Measurements from ENCODE around the gene RASSF6. TPM values are rescaled to one million over a fixed set of nuclear protein-coding genes. Genes with fewer than 3 reads are reported as not detected.
A peak's percentile ranks its signal among the peaks of the same experiment; 100 is the strongest.
"Not testable (repeated sequence)": the region's sequence is repeated elsewhere in the genome, so short reads cannot be mapped to it uniquely, and the experiment has no call there.

Gene RASSF6
- not detected in 2 replicates for total RNA-seq (2014; rRNA removed; shearing (Covaris generic))

- no peak for DNase-seq (ENCODE audit: low read depth)
Measured at GRCh38 chr4:73620115-73620792, at the start of gene RASSF6. TSS of gene RASSF6 (minus strand) at chr4:73620436. CDS start at chr4:73611795, 8,641 bp downstream.

DNA sequence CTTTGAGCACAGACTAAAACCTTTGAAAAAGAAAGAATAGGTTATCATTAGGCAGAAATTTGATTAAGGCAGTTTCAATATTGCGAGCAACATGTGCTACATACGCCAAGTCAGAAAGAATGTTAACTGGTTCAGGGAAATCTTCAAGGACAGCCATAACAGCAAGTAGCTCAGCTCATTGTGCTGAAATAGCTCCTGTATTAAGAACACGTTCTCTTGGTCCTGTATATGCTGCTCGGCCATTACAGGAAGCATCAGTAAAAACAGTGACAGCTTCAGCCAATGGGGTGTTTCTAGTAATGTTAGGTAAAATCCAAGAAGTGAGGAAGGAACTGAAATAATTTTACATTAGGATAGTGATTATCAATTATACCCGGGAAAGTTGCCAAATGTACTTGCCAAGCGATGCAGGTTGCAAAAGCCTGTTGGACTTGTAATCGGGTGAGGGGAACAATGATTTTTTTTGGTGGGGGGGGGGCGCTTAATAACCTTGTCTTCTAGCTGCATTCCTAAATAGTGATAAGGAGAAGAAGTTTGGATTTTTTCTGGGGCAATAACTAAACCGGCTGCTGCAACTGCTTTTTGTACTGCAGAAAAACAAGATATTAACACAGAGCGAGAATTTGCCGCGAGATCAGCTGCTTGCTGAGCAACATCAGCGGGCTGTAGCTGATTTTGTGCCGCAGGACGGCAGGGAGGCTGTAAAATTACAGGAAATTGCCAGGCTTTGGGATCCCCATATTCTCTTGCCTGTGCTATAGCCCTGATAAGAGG lies 49.4 kb upstream of the RASSF6 start:
- DNase-seq (ENCODE audit: low read depth) = no peak

- DNase-seq (ENCODE audit: low read depth) = peak; percentile 21
Measured at GRCh38 chr4:73668782-73669201, 48.6 kb upstream of the RASSF6 start.

DNA sequence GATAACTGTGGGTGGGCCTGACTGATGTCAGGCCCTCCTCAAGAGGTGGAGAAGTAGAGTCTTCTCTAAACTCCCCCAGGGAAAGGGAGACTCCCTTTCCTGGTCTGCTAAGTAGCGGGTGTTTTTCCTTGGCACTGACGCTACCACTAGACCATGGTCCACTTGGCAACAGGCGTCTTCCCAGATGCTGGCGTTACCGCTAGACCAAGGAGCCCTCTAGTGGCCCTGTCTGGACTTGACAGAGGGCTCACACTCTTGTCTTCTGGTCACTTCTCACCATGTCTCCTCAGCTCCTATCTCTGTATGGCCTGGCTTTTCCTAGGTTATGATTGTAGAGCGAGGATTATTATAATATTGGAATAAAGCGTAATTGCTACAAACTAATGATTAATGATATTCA lies 45.7 kb upstream of the RASSF6 start:
- not testable (repeated sequence) for DNase-seq (ENCODE audit: low read depth)

GRCh38 chr4:73664470-73664869 lies 44.2 kb upstream of the RASSF6 start:
- no peak for DNase-seq (ENCODE audit: low read depth)

DNA sequence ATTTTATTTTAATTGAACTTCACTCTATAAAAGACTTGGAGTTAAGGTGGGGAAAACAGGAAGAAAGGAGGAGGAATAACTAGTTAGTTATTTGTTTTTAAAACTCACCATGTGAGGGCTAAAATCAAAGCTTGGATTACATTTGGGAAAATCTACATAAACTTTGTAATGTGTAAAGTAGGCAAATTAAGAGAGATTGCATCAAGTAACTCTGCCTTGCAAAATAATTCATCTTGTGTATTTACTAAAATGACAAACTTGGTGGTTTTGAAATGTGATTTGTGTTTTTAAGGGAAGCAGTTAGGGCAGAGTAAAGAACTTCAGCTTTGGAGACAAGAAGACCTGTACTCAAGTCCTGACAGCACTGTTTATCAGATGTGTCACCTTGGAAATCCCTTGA lies 43.3 kb upstream of the RASSF6 start:
- DNase-seq (ENCODE audit: low read depth) = no peak

DNA sequence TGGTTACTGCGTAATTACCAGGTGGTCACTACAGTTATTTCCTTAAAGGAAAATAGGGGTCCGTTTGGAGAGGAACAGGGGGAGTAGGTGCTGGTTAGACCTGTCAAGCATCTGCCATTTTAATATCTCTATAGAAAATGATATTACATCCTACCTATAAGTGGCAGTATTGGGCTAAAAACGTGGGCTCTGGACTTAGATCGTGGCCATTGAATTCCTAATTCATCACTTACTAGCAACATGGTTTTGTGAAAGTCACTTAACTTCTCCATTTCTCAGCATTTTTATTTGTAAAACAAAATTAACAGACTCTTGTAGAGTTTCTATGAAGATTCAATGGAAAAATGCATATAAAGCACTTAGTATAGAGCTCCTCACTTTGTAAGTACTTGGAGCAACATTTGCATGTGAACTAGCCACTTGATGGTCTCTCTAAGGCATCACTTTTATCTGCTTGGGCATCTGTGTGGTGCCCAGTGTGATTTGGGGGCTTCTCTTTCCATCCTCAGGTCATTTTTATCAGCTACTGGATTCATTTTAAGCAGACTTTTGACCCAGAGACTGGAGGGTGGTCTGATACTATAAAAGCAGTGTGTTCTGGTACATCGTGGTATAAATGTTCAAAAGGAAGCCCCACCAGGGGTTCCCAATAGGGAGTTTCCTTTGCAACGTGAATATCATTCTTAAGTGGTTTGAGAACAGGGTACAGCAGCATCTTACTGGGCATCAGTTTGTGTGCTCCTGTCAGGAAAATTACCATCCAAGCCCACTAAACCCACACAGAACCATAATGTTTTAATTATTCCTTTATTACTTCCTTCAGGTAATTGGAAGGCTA lies 42.7 kb upstream of the RASSF6 start:
- DNase-seq (ENCODE audit: low read depth) = peak; percentile 36

DNA sequence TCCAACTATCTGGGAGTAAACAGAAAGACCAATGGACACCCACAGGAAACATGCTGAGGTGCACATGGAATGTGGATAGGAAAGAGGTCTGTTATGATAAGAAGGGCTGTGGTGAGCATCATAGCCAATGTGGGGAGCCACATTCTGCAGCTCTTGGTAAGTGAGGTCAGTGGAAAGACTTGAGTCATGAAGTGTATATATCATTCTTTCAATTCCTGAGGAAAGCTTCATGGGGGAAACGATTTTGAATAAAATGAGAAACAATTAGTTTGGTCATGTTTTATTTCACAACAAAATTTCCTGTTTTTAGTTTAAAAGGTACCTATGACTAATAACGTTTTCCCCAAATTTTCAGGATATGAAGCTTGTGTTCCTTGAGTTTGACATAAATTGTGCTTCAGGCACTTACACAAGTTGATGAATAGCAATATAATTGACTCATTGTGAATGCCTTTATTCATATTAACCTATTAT lies 41.4 kb upstream of the RASSF6 start:
- DNase-seq (ENCODE audit: low read depth) = peak; percentile 91

DNA sequence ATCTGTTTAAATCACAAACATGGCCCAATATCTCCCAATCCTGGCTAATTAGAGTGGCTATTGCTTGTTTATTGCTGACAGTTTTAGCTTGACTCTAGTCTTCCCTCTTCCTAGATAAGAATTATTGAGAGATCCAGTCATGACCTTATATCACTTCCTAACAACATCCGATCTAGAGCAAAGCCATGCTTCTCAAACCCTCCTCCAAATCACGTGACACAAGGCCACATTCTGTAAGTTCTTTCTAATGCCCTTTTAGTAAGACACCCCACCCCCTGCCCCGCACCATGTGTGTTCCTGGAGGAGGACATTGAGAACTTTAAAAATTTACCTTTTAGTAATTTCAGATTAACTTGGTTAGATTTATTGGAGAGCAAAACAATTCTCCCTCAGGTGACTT lies 40.6 kb upstream of the RASSF6 start:
- no peak for DNase-seq (ENCODE audit: low read depth)

DNA sequence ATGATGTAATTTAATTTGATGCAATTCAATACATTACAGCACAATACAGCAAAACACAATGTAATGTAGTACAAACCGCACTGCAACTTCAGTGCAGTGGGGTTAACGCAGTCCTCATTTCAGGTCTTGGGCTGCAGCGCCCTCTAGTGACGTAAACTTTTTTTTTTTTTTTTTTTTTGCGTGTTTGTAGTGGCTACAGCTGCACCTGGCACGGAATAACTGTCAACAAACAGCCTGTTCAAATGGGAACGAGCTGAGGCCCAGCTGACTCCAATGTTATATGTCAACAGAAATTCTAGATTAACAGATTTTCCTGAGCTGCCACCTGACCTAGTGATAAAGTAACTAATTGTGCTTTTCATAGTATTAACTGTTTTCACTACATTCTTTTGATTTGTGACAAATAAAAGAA lies 33.5 kb upstream of the RASSF6 start:
- DNase-seq (ENCODE audit: low read depth) = peak; percentile 13

- DNase-seq (ENCODE audit: low read depth) = no peak
Measured at GRCh38 chr4:73650250-73650649, 30.0 kb upstream of the RASSF6 start.

DNA sequence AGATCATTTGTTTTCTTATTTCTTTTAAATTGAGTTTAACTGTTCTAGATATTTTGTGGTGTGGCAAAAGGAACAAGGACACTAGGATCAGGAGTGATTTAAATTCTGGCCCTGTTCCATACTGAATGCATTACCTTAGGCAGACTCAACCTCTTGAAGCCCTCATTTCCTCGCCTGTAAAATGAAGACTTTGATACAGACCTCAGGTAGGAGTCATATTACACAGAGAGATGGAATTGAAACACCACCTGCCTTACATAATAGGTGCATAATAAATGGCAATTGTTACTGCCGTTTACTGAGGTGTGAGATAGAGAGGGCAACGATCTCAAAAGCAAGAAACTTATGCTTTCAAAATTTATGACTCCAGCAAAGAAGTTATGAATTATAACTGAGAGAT lies 28.2 kb upstream of the RASSF6 start:
- DNase-seq (ENCODE audit: low read depth) = no peak

DNA sequence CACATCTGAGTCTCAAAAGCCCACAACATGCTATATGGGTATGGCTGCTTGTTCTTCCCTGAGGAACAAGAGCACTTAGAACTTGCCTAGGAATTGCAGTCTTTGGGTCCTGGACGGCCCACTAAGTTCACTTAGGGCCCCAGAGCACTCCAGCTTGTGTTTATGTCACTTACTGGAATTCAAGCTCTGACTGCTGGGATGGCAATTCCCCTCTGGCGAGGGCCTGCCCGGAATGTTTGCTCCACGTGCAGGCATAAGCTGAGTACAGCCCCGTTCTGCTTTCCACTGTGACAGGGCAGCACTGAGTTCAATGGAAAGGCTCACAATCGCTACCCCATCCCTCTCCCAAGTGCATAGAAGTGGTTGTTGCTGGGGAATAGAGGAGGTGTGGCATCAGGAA lies 25.9 kb upstream of the RASSF6 start:
- no peak for DNase-seq (ENCODE audit: low read depth)

DNA sequence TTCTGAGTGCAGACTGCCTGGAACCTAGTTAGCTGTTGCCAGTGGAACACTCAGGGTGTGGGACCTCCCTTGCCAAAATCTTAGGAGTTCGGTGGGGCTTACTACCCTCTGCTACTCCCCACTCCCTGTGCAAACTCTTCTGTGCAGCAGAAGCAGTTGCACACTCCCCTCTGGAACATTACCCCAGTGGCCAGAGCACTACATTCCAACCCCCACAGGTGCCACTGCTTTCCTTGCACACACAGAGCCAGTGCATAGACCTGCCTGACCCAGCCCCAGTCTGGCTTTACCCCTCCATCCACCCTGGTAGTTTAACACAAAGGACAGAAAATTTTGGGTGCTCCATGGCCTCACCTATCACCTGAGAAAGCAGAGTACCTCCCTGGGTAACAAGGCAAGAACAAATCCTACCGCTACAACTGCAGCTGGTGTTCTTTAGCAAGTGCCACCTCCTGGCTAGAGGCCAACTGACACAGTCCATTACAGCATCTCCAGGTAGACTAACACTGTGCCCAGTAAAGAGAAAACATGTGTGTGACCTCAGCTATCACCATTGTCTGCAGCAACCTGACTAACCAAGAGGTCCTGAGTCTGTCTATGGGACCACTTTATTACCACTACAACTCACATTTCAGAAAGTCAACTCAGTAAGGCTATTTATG lies 11.5 kb upstream of the RASSF6 start:
- no peak for DNase-seq (ENCODE audit: low read depth)

DNA sequence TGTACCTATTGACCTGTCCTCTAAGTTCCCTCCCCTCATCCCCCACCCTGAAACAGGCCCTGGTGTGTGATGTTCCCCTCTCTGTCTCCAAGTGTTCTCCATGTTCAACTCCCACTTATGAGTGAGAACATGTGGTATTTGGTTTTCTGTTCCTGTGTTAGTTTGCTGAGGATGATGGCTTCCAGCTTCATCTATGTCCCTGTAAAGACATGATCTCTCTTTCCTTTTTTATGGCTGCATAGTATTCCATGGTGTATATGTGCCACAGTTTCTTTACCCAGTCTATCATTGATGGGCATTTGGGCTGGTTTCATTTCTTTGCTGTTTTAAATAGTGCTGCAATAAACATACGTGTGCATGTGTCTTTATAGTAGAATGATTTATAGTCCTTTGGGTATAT lies 8.6 kb upstream of the RASSF6 start:
- not testable (repeated sequence) for DNase-seq (ENCODE audit: low read depth)

GRCh38 chr4:73621357-73621756 lies 1.1 kb upstream of the RASSF6 start:
- DNase-seq (ENCODE audit: low read depth) = no peak

DNA sequence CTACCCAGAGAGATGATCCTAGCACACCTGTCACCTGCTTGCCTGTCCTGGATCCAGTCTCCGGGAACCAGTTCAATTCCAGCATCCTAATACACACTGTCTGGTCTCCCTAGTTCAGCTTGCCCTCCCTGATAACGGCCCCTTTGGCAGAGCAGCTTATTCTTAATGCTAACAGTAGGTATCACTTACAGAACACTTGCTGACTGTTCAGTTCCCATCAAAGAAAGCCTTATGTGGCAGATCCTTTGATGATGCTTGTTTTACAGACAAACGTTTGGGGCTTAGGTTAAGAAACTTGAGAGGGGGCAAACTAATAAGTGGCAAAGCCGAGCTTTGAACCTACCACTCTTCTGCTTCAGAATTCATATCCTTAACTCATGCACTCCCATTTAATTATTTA lies 890 bp downstream of the RASSF6 start:
- DNase-seq (ENCODE audit: low read depth) = no peak

DNA sequence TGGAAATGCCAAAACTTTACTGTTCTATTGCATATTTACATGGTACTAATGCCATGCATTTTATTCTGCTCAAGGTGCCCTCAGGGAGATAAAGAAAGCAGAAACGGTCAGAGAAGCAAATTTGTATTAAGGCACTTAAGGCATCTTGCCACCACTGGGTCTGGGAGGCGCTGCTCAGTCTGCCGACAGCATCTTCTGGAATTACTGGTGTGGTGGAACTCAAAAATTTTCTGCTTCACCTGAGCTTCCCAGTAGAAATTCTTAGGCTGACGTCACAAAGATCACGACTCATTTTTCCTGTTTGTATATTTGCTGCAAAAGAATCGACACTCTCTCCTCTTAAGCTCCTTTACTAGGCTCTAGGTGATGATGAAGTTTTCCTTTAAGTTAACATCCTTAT lies 3.0 kb downstream of the RASSF6 start:
- DNase-seq (ENCODE audit: low read depth) = no peak

GRCh38 chr4:73615613-73616012 lies 4.6 kb downstream of the RASSF6 start:
- no peak for DNase-seq (ENCODE audit: low read depth)

DNA sequence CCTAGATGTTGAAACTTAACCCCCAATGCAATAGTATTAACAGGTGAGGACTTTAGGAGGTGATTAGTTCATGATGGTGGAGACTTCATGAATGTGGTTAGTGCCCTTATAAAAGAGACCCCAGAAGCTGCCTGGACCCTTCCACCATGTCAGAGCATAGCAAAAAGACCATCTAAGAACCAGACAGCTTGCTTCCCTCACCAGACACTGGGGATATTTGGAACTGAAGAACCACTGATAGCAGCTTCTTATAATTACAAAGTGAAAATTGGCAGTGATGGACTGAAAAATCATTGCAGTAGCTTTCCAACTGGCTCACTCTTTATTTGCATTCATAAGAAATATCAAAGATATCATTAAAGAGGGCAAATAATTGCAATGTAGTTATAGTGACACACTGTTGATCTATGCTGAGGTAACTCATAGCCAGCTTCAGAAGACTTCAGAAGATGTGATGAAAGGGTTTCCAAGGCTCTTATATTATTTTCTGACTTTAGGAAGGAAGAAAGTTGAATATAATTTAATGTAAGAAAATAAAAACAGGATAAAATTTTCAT lies 5.8 kb downstream of the RASSF6 start:
- no peak for DNase-seq (ENCODE audit: low read depth)

DNA sequence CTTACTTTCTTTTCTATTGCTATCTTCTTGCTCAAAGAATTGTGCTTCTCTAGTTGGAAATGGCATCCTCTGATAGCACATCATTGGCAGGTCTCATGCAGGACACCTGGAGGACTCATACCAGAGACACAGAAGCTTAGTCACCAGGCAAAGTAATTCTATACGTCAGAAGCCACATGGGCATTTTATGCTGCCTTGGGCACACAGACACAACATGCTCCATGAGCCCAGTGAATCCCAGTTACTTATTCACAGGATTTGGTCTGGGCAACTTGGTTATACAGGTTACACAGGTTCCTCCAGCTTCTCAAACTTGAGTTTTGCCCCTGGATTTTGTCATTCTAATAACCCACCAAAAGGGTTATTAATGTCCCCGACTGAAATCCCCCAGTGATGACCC lies 7.1 kb downstream of the RASSF6 start:
- DNase-seq (ENCODE audit: low read depth) = no peak
